Smooth muscle cell (in vitro differentiated cells): ENCODE measurements around the gene PLA1A. TPM values are rescaled to one million over a fixed set of nuclear protein-coding genes. Genes with fewer than 3 reads are reported as not detected.

Source experiments
- DNase-seq: peaks from one replicate; lab custom pipeline; 2025; ENCODE audit not compliant: unreplicated experiment; lab: John Stamatoyannopoulos, UW
- H2AFZ ChIP-seq: fragments of 200-600 bp; sonication (generic); 2 replicates; pipeline ENCODE4 v1.6.0; 2016; ENCODE audit warnings: antibody characterized with exemption, low read depth, mild to moderate bottlenecking
- H3F3A ChIP-seq: fragments of 200-600 bp; sonication (generic); 2 replicates; pipeline ENCODE4 v1.6.0; 2017; ENCODE audit warnings: antibody characterized with exemption, low read depth
- H3K27ac ChIP-seq: fragments of 200-600 bp; sonication (generic); 2 replicates; pipeline ENCODE4 v1.5.1; 2016; ENCODE audit warnings: low read depth, mild to moderate bottlenecking
- H3K27me3 ChIP-seq: fragments of 200-600 bp; sonication (generic); 2 replicates; pipeline ENCODE4 v1.6.1; 2016; ENCODE audit warnings: low read depth, mild to moderate bottlenecking
- H3K36me3 ChIP-seq: fragments of 200-600 bp; sonication (generic); 2 replicates; pipeline ENCODE4 v1.5.1; 2016; ENCODE audit warnings: low read depth
- H3K4me1 ChIP-seq: fragments of 200-600 bp; sonication (generic); 2 replicates; pipeline ENCODE4 v1.5.1; 2016; ENCODE audit warnings: low read depth
- H3K4me2 ChIP-seq: fragments of 200-600 bp; sonication (generic); 2 replicates; pipeline ENCODE4 v1.6.0; 2016; ENCODE audit warnings: mild to moderate bottlenecking
- H3K4me3 ChIP-seq: fragments of 200-600 bp; sonication (generic); 2 replicates; pipeline ENCODE4 v1.5.1; 2016; ENCODE audit warnings: mild to moderate bottlenecking
- H3K79me2 ChIP-seq: fragments of 200-600 bp; sonication (generic); 2 replicates; pipeline ENCODE4 v1.6.0; 2016; ENCODE audit warnings: low read depth, mild to moderate bottlenecking
- H3K9ac ChIP-seq: fragments of 200-600 bp; sonication (generic); 2 replicates; pipeline ENCODE4 v1.6.0; 2016; ENCODE audit warnings: low read depth
- H3K9me3 ChIP-seq: fragments of 200-600 bp; sonication (generic); replicated peaks from 2 replicates; pipeline ENCODE4 v1.5.1; 2016; ENCODE audit warnings: low read depth
- H4K20me1 ChIP-seq: fragments of 200-600 bp; sonication (generic); 2 replicates; pipeline ENCODE4 v1.6.0; 2016; ENCODE audit warnings: low read depth
- WGBS: methylation state at CpG from one replicate; pipeline ENCODE4 v1.1.7; 2016; ENCODE audit warnings: low lambda C conversion rate; 5-methylcytosine and 5-hydroxymethylcytosine counted together
- polyA plus RNA-seq: library from polyadenylated mRNA; unstranded; fragments of >200 nt; fragmentation: Nextera tagmentation; extraction: Ambion mirVana; gene quantifications from 2 replicates; pipeline ENCODE4 v1.2.1, GENCODE V29; 2016
- total RNA-seq: library from RNA; depleted of rRNA; stranded (reverse); fragments of >200 nt; gene quantifications from 2 replicates; pipeline ENCODE4 v1.2.3, GENCODE V29; 2014
- TF ChIP-seq, protein P1 (sequence below): fragments of 200-600 bp; sonication (generic); IDR thresholded peaks from 2 replicates; pipeline ENCODE4 v1.5.1; 2017; ENCODE audit warnings: borderline replicate concordance, mild to moderate bottlenecking, antibody characterized with exemption; ENCODE audit not compliant: insufficient read depth, poor library complexity, severe bottlenecking

Gene PLA1A
- total and polyA plus RNA-seq, 2 experiments from 2014 or later = not detected

GRCh38 chr3:119653876-119654275 lies 56.2 kb downstream of the PLA1A start:
- 50% methylated on average over 2 of the region's 2 CpGs for WGBS
- H3K9ac ChIP-seq = no peak overlapping the region
- no peaks in the 10 kb centered on the region for H4K20me1 ChIP-seq
- no peaks in the 10 kb centered on the region for H3F3A ChIP-seq
- H3K4me2 ChIP-seq = no peak overlapping the region
- no peaks in the 10 kb centered on the region for H3K27me3 ChIP-seq
- TF ChIP-seq, protein P1, sequence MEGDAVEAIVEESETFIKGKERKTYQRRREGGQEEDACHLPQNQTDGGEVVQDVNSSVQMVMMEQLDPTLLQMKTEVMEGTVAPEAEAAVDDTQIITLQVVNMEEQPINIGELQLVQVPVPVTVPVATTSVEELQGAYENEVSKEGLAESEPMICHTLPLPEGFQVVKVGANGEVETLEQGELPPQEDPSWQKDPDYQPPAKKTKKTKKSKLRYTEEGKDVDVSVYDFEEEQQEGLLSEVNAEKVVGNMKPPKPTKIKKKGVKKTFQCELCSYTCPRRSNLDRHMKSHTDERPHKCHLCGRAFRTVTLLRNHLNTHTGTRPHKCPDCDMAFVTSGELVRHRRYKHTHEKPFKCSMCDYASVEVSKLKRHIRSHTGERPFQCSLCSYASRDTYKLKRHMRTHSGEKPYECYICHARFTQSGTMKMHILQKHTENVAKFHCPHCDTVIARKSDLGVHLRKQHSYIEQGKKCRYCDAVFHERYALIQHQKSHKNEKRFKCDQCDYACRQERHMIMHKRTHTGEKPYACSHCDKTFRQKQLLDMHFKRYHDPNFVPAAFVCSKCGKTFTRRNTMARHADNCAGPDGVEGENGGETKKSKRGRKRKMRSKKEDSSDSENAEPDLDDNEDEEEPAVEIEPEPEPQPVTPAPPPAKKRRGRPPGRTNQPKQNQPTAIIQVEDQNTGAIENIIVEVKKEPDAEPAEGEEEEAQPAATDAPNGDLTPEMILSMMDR = no peak
- H2AFZ ChIP-seq = no peak overlapping the region
- no peaks in the 10 kb centered on the region for H3K9me3 ChIP-seq
- H3K4me1 ChIP-seq = no peaks in the 10 kb centered on the region
- H3K79me2 ChIP-seq = no peaks in the 10 kb centered on the region
- H3K27ac ChIP-seq = no peak overlapping the region
- no peak for DNase-seq
- H3K4me3 ChIP-seq = no peak overlapping the region
- H3K36me3 ChIP-seq = no peaks in the 10 kb centered on the region

GRCh38 chr3:119657887-119658702 lies 60.4 kb downstream of the PLA1A start:
- H3K27me3 ChIP-seq = no peaks in the 10 kb centered on the region
- WGBS = 91% methylated on average over 4 of the region's 4 CpGs
- no peak overlapping the region for H3K4me3 ChIP-seq
- H4K20me1 ChIP-seq = no peaks in the 10 kb centered on the region
- no peak overlapping the region for H2AFZ ChIP-seq
- DNase-seq = no peak
- no peak overlapping the region for H3K4me2 ChIP-seq
- H3K36me3 ChIP-seq = no peaks in the 10 kb centered on the region
- H3K4me1 ChIP-seq = no peaks in the 10 kb centered on the region
- no peaks in the 10 kb centered on the region for H3F3A ChIP-seq
- no peaks in the 10 kb centered on the region for H3K9me3 ChIP-seq
- TF ChIP-seq, protein P1 = no peak
- H3K9ac ChIP-seq = no peak overlapping the region
- H3K79me2 ChIP-seq = no peaks in the 10 kb centered on the region
- no peak overlapping the region for H3K27ac ChIP-seq

DNA sequence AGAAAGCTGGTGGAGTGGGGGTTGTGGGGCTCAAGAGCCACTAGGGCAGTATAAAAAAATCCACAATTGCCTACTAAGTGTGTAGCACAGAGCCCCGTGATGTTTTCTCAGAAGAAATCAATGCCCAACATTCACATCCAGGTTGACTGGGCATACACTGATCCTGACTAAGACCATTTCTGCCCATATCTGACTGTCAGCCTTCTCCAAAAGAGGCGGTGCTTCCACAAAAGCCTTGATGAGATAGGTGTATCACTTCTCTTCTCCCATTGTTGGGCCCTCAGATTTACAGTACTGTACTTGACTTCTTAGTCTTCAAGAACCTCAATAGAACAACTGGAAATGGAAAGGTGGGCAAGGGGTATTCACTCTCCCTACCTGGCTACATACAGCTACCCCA lies 61.3 kb downstream of the PLA1A start:
- H3K27me3 ChIP-seq = no peaks in the 10 kb centered on the region
- no peak overlapping the region for H2AFZ ChIP-seq
- H3K27ac ChIP-seq = no peak overlapping the region
- no peak for DNase-seq
- no peaks in the 10 kb centered on the region for H3K4me1 ChIP-seq
- H4K20me1 ChIP-seq = no peaks in the 10 kb centered on the region
- H3K9me3 ChIP-seq = no peaks in the 10 kb centered on the region
- H3K4me3 ChIP-seq = no peak overlapping the region
- TF ChIP-seq, protein P1 = no peak
- H3K9ac ChIP-seq = no peak overlapping the region
- WGBS = 100% methylated on average over 2 of the region's 2 CpGs
- no peaks in the 10 kb centered on the region for H3F3A ChIP-seq
- H3K4me2 ChIP-seq = no peak overlapping the region
- H3K36me3 ChIP-seq = no peaks in the 10 kb centered on the region
- no peaks in the 10 kb centered on the region for H3K79me2 ChIP-seq
